CD4-positive, alpha-beta memory T cell (primary cell): Measurements from ENCODE around the gene CCDC83. TPM values are rescaled to one million over a fixed set of nuclear protein-coding genes. Genes with fewer than 3 reads are reported as not detected.

Experiments used
- CTCF ChIA-PET: fragments of 350-600 bp; sonication (Branson Sonifier 250); formaldehyde crosslinking; loops from one replicate; lab custom pipeline; 2021; ENCODE audit warnings: inconsistent platforms; ENCODE audit not compliant: partially characterized antibody; lab: Charles Lee
- POLR2A ChIA-PET: fragments of 350-600 bp; sonication (Branson Sonifier 250); formaldehyde crosslinking; loops from one replicate; lab custom pipeline; 2021; ENCODE audit not compliant: partially characterized antibody; lab: Charles Lee
- DNase-seq, 5 donors: peaks; one replicate each; pipeline versions ENCODE4 v3.0.0 to v3.0.0-alpha.2; 2020 to 2022; ENCODE audit warnings: mixed read lengths in 1 of 5
- H3K27ac ChIP-seq: one replicate; pipeline ENCODE4 v1.7.0; 2013; ENCODE audit warnings: low read depth, low read length
- H3K27me3 ChIP-seq: 2 replicates; pipeline ENCODE4 v1.7.0; 2013; ENCODE audit warnings: mild to moderate bottlenecking, low read length, moderate library complexity; ENCODE audit not compliant: insufficient read depth
- H3K36me3 ChIP-seq: 2 replicates; pipeline ENCODE4 v1.7.0; 2013; ENCODE audit warnings: mild to moderate bottlenecking, low read length, moderate library complexity; ENCODE audit not compliant: insufficient read depth
- H3K4me1 ChIP-seq: 2 replicates; pipeline ENCODE4 v1.7.0; 2013; ENCODE audit warnings: mild to moderate bottlenecking, low read length, moderate library complexity; ENCODE audit not compliant: insufficient read depth
- H3K4me3 ChIP-seq, 2 donors: one replicate each; pipeline ENCODE4 v1.7.0; 2013; ENCODE audit warnings: low read length in 2 of 2, mild to moderate bottlenecking in 1 of 2
- H3K9me3 ChIP-seq, 2 donors: one replicate each; pipeline ENCODE4 v1.7.0; 2013; ENCODE audit warnings: low read length in 2 of 2, control low read depth in 1 of 2; ENCODE audit not compliant: control insufficient read depth in 1 of 2
- H3K27ac Mint-ChIP-seq, 7 donors: one replicate each; pipeline ENCODE4 v1.8.0; 2020 to 2021; ENCODE audit warnings: mixed read lengths in 7 of 7, mild to moderate bottlenecking in 6 of 7, inconsistent platforms in 3 of 7, moderate library complexity in 3 of 7
- H3K27me3 Mint-ChIP-seq, 2 donors: one replicate each; pipeline ENCODE4 v1.8.0; 2020 to 2021; ENCODE audit warnings: mixed read lengths in 2 of 2
- H3K36me3 Mint-ChIP-seq, 2 donors: one replicate each; pipeline ENCODE4 v1.8.0; 2020 to 2021; ENCODE audit warnings: mixed read lengths in 2 of 2, inconsistent platforms in 1 of 2, mild to moderate bottlenecking in 1 of 2
- H3K4me1 Mint-ChIP-seq, 4 donors: one replicate each; pipeline ENCODE4 v1.8.0; 2020 to 2021; ENCODE audit warnings: mixed read lengths in 4 of 4, mild to moderate bottlenecking in 1 of 4
- H3K4me3 Mint-ChIP-seq, 8 donors: one replicate each; pipeline ENCODE4 v1.8.0; 2020 to 2021; ENCODE audit warnings: mixed read lengths in 8 of 8, mild to moderate bottlenecking in 7 of 8, moderate library complexity in 6 of 8, inconsistent platforms in 3 of 8
- H3K9me3 Mint-ChIP-seq, 8 donors: one replicate each; pipeline ENCODE4 v1.8.0; 2020 to 2021; ENCODE audit warnings: mixed read lengths in 8 of 8, mild to moderate bottlenecking in 5 of 8, inconsistent platforms in 3 of 8, moderate library complexity in 1 of 8
- intact Hi-C: fragments of 100-400 bp; cut with micrococcal nuclease; formaldehyde crosslinking; loops from one replicate; pipeline ENCODE4 v1.15.1; 2023
- polyA plus RNA-seq, 2 donors: library from polyadenylated mRNA; unstranded; fragments of 300-500 nt; fragmentation: Illumina TruSeq; gene quantifications; one replicate each; pipeline ENCODE4 v1.2.3, GENCODE V29; 2021
- total RNA-seq, 2 experiments: library from RNA; stranded (reverse); gene quantifications; one replicate each; pipeline ENCODE4 v1.2.3, GENCODE V29; 2021

The CCDC83 gene
- total and polyA plus RNA-seq, 4 experiments from 2014 or later, result not detected

GRCh38 chr11:85821636-85822035, 33.5 kb upstream of the CCDC83 start:
- Mint-ChIP-seq H3K4me3 (peak overlapping the region in 2 of 8 donors; percentile 31 to 50), H3K4me1 (peaks cover 48 to 63% (median 52%) of the 10 kb centered on the region in 4 donors), H3K36me3 (no peaks in the 10 kb centered on the region), H3K9me3 (peaks cover 0 to 1% (median 0%) of the 10 kb centered on the region in 8 donors), H3K27ac (peak overlapping the region in 6 of 7 donors; percentile 85 to 99 (median 99)), H3K27me3 (no peaks in the 10 kb centered on the region)
- ChIA-PET POLR2A (interaction anchor here (1.0 to 4.2 kb wide), 2 partner anchors 69 to 158 kb away, joined by 3 to 34 read pairs; no protein-coding TSS in a partner anchor), CTCF (interaction anchor here (1.0 to 1.7 kb wide), 4 partner anchors 12 to 129 kb away, joined by 3 to 5 read pairs (median 4); no protein-coding TSS in a partner anchor)
- H3K36me3 ChIP-seq, result no peaks in the 10 kb centered on the region
- no peak for DNase-seq
- H3K4me3 ChIP-seq, result no peak overlapping the region
- no peaks in the 10 kb centered on the region for H3K27me3 ChIP-seq
- intact Hi-C loops, result loop anchor here (5.0 kb wide), 1 partner anchor 246 kb away; the partner anchor contains the start of gene PICALM
- peaks cover 54% of the 10 kb centered on the region for H3K4me1 ChIP-seq
- no peaks in the 10 kb centered on the region for H3K9me3 ChIP-seq
- no peak overlapping the region for H3K27ac ChIP-seq

GRCh38 chr11:85822814-85823213, 32.4 kb upstream of the CCDC83 start:
- Histone ChIP-seq H3K9me3 (no peaks in the 10 kb centered on the region), H3K27me3 (no peaks in the 10 kb centered on the region), H3K27ac (no peak overlapping the region), H3K4me3 (no peak overlapping the region), H3K36me3 (no peaks in the 10 kb centered on the region), H3K4me1 (peaks cover 66% of the 10 kb centered on the region)
- intact Hi-C loops, result loop anchor here (1.0 to 5.0 kb wide), 3 partner anchors 13 to 244 kb away; partner anchors contain the start of gene PICALM
- ChIA-PET CTCF (interaction anchor here (1.0 to 2.1 kb wide), 4 partner anchors 32 to 371 kb away, joined by 3 to 6 read pairs (median 3); no protein-coding TSS in a partner anchor), POLR2A (interaction anchor here (4.2 kb wide), 1 partner anchor 70 kb away, joined by 34 read pairs; no protein-coding TSS in a partner anchor)
- Mint-ChIP-seq H3K36me3 (no peaks in the 10 kb centered on the region), H3K4me3 (peak overlapping the region in 5 of 8 donors; percentile 22 to 91 (median 59)), H3K4me1 (peaks cover 57 to 75% (median 63%) of the 10 kb centered on the region in 4 donors), H3K27me3 (no peaks in the 10 kb centered on the region), H3K9me3 (peaks cover 0 to 1% (median 0%) of the 10 kb centered on the region in 8 donors), H3K27ac (peak overlapping the region; percentile 85 to 99 (median 99))
- DNase-seq, result no peak

DNA sequence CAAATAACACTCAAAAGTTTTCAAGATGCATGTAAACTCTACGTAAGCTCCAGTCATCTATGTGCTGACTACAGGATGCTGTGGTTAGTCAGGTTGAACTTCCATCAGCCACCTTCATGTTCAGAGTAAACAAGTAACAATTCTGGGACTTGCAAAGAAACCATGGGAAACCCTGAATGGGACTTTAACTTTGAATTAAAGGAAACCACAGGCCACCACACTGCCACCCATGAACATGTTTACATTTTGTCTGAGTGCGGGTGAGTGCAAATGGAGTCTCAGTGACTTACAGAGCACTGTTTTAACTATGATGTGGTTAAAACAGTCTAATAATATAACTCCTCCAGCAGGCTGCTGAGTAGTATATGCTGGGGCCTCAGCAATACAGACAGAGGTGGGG, 31.4 kb upstream of the CCDC83 start:
- no peak overlapping the region for H3K4me3 ChIP-seq
- Mint-ChIP-seq H3K27ac (peak overlapping the region; percentile 85 to 99 (median 99)), H3K36me3 (no peaks in the 10 kb centered on the region), H3K9me3 (peaks cover 0 to 1% (median 0%) of the 10 kb centered on the region in 8 donors), H3K4me1 (peaks cover 60 to 85% (median 65%) of the 10 kb centered on the region in 4 donors), H3K4me3 (peak overlapping the region; percentile 75 to 91 (median 84)), H3K27me3 (no peaks in the 10 kb centered on the region)
- no peaks in the 10 kb centered on the region for H3K36me3 ChIP-seq
- H3K27ac ChIP-seq, result peak overlapping the region; percentile 33
- POLR2A ChIA-PET, result interaction anchor here (0.5 to 4.2 kb wide), 20 partner anchors 9 to 196 kb away, joined by 3 to 40 read pairs (median 4); partner anchors contain the start of genes CCDC83, CREBZF, DLG2 and SYTL2
- no peaks in the 10 kb centered on the region for H3K27me3 ChIP-seq
- H3K9me3 ChIP-seq, result no peaks in the 10 kb centered on the region
- peak; percentile 91 to 96 (median 94) for DNase-seq
- intact Hi-C loops, result loop anchor here (1.0 to 5.0 kb wide), 8 partner anchors 14 to 243 kb away; partner anchors contain the start of genes PICALM and TMEM126B
- H3K4me1 ChIP-seq, result peaks cover 75% of the 10 kb centered on the region
- CTCF ChIA-PET, result interaction anchor here (0.6 to 6.1 kb wide), 10 partner anchors 8 to 370 kb away, joined by 3 to 49 read pairs (median 13); partner anchors contain the start of genes CCDC83, CREBZF and SYTL2

DNA sequence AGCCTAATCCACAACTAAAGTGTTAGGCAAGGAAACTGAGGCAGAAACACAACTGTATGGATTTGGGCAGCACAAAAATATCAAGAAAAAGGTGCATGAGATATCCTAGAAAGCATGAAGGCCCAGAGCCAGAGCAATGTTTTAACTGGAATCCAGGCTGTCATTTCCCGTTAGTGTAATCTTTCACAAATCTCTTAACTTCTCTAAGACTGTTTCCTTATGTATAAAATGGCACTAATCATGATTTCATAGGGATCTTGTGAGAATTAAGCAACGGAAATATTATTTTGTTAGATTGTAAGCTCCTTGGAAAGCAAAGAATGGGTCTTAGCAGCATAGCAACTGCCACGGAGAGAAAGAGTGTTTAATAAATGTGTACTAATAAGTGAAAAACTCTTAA, 29.6 kb upstream of the CCDC83 start:
- H3K4me3 Mint-ChIP-seq, result peak overlapping the region in 2 of 8 donors; percentile 65 to 76
- intact Hi-C loops, result loop anchor here (2.0 kb wide), 1 partner anchor 197 kb away; the partner anchor contains the start of gene TMEM126B
- CTCF ChIA-PET, result interaction anchor here (0.6 to 6.1 kb wide), 11 partner anchors 9 to 146 kb away, joined by 3 to 49 read pairs (median 8); partner anchors contain the start of genes CCDC83 and SYTL2
- no peaks in the 10 kb centered on the region for H3K9me3 ChIP-seq
- H3K27me3 Mint-ChIP-seq, result no peaks in the 10 kb centered on the region
- peaks cover 60 to 84% (median 66%) of the 10 kb centered on the region in 4 donors for H3K4me1 Mint-ChIP-seq
- no peak overlapping the region for H3K27ac ChIP-seq
- no peaks in the 10 kb centered on the region for H3K36me3 ChIP-seq
- DNase-seq, result no peak
- no peaks in the 10 kb centered on the region for H3K36me3 Mint-ChIP-seq
- no peak overlapping the region for H3K4me3 ChIP-seq
- peaks cover 75% of the 10 kb centered on the region for H3K4me1 ChIP-seq
- H3K9me3 Mint-ChIP-seq, result peaks cover 0 to 1% (median 0%) of the 10 kb centered on the region in 8 donors
- H3K27me3 ChIP-seq, result no peaks in the 10 kb centered on the region
- H3K27ac Mint-ChIP-seq, result peak overlapping the region; percentile 82 to 99 (median 97)
- POLR2A ChIA-PET, result interaction anchor here (1.9 to 4.2 kb wide), 7 partner anchors 11 to 197 kb away, joined by 5 to 40 read pairs (median 17); partner anchors contain the start of genes CREBZF, DLG2, SYTL2 and TMEM126B

- peak overlapping the region; percentile 82 to 99 (median 97) for H3K27ac Mint-ChIP-seq
- DNase-seq, result peak in 2 of 5 donors; percentile 18 to 29
- intact Hi-C loops, result no loop called here
- ChIA-PET POLR2A (interaction anchor here (0.6 to 3.5 kb wide), 9 partner anchors 16 to 234 kb away, joined by 3 to 40 read pairs (median 4); partner anchors contain the start of genes DLG2, SYTL2 and TMEM126B), CTCF (interaction anchor here (0.6 to 6.1 kb wide), 9 partner anchors 17 to 231 kb away, joined by 3 to 49 read pairs (median 20); partner anchors contain the start of genes CCDC83 and SYTL2)
- peak overlapping the region; percentile 6 for H3K27ac ChIP-seq
- peaks cover 74% of the 10 kb centered on the region for H3K4me1 ChIP-seq
- no peaks in the 10 kb centered on the region for H3K36me3 ChIP-seq
- H3K4me1 Mint-ChIP-seq, result peaks cover 58 to 77% (median 63%) of the 10 kb centered on the region in 4 donors
- H3K27me3 Mint-ChIP-seq, result no peaks in the 10 kb centered on the region
- no peaks in the 10 kb centered on the region for H3K36me3 Mint-ChIP-seq
- peaks cover 0 to 1% (median 0%) of the 10 kb centered on the region in 8 donors for H3K9me3 Mint-ChIP-seq
- H3K4me3 Mint-ChIP-seq, result peak overlapping the region in 7 of 8 donors; percentile 4 to 76 (median 18)
- no peaks in the 10 kb centered on the region for H3K27me3 ChIP-seq
- no peak overlapping the region for H3K4me3 ChIP-seq
- no peaks in the 10 kb centered on the region for H3K9me3 ChIP-seq
These were observed 28.9 kb upstream of the CCDC83 start for GRCh38 chr11:85826116-85826855.

DNA sequence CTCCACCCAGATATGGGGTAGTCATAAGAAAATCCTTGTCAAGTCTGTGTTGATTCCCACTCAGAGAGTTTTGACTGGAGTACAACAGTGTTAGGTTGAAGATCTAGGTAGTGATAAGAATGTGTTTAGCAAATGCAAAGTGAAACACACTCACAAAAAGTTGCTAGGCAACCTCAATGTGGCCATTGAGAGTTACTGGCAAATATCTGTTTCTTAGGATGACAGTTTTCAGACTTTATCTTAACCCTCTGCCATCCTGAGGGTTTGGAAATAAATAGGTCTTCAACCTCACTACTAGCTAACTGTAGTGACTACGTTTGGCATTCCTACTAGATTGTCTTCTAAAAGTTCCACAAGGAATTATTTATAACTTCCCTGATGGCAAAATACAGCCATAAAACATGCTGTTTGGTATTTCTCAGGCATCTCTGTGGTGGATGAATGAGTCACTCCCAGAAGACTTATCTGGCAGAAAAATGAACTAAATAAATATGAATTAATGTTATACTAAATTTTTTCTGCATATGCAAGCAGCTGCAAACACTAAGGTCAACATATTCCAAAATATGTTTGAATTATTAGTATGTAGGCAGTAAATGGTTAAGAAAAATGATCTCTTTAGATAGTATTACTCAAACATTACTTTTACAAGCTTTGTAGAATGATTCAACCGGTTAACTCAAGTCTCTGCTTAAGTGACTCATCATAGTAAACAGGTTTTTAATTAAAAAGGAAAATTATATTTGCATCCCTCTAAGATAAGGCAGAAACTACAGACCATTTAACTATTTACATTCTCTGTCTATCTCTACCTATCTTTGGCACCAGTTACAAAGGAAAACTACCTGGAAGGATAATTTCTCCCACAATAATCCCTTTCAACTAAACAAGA, 27.2 kb upstream of the CCDC83 start:
- ChIA-PET POLR2A (interaction anchor here (1.2 to 1.3 kb wide), 2 partner anchors 76 to 200 kb away, joined by 3 to 5 read pairs; partner anchors contain the start of genes DLG2 and TMEM126B), CTCF (interaction anchor here (0.6 to 6.1 kb wide), 5 partner anchors 19 to 463 kb away, joined by 3 to 49 read pairs (median 9); partner anchors contain the start of genes CCDC83 and SYTL2)
- peak overlapping the region; percentile 39 for H3K27ac ChIP-seq
- no peaks in the 10 kb centered on the region for H3K9me3 ChIP-seq
- peak; percentile 68 to 83 (median 77) for DNase-seq
- intact Hi-C loops, result no loop called here
- Mint-ChIP-seq H3K9me3 (peaks cover 0 to 1% (median 0%) of the 10 kb centered on the region in 8 donors), H3K27me3 (no peaks in the 10 kb centered on the region), H3K27ac (peak overlapping the region; percentile 85 to 99 (median 97)), H3K4me1 (peaks cover 44 to 60% (median 48%) of the 10 kb centered on the region in 4 donors), H3K36me3 (no peaks in the 10 kb centered on the region), H3K4me3 (peak overlapping the region in 7 of 8 donors; percentile 11 to 81 (median 71))
- no peak overlapping the region for H3K4me3 ChIP-seq
- H3K4me1 ChIP-seq, result peaks cover 57% of the 10 kb centered on the region
- no peaks in the 10 kb centered on the region for H3K36me3 ChIP-seq
- no peaks in the 10 kb centered on the region for H3K27me3 ChIP-seq
